HepG2 (cell line): ENCODE results near the gene HJURP. TPM values are rescaled to one million over a fixed set of nuclear protein-coding genes. Genes with fewer than 3 reads are reported as not detected.

Experiments used
- ATAC-seq: fragments of 200-7000 bp; cut with Tn5 transposase; 3 replicates; pipeline ENCODE4 v1.9.1; 2020; ENCODE audit warnings: mild to moderate bottlenecking, moderate library complexity
- BruUV-seq: library from RNA; stranded (reverse); fragments of 400-500 nt; replicated peaks from 2 replicates; lab custom pipeline; 2021; lab: Mats Ljungman, UMichigan
- CTCF ChIA-PET: fragments of 300-600 bp; formaldehyde crosslinking; extraction: SDS; loops from one replicate; lab custom pipeline; 2021; ENCODE audit warnings: low total read pairs, inconsistent platforms, low intra/inter-chr PET ratio; lab: Yijun Ruan, JAX
- POLR2A ChIA-PET: fragments of 350-600 bp; sonication (Branson Sonifier 250); formaldehyde crosslinking; loops from one replicate; lab custom pipeline; 2020; ENCODE audit warnings: antibody characterized with exemption, inconsistent platforms; lab: Yijun Ruan, JAX
- DNase-seq: peaks from one replicate; pipeline ENCODE4 v3.0.0-alpha.2; 2015; ENCODE audit warnings: low spot score
- FAIRE-seq: peaks from 3 replicates; lab custom pipeline; 2011; peaks lifted over from hg19 to GRCh38; lab: Jason Lieb, UNC
- H2AFZ ChIP-seq: one replicate; pipeline ENCODE4 v1.6.1; 2011; ENCODE audit warnings: low read length, inconsistent platforms
- H3K27ac ChIP-seq: fragments of 300-600 bp; 3 replicates; pipeline ENCODE4 v1.8.0; 2011; ENCODE audit warnings: mixed run types, mild to moderate bottlenecking, mixed read lengths, low read length, inconsistent platforms; ENCODE audit not compliant: insufficient read depth; ENCODE audit errors: extremely low read length
- H3K27me3 ChIP-seq, 2 experiments: fragments of 200-600 bp in 1 of 2; 2 replicates in 1 of 2; 3 replicates in 1 of 2; pipeline versions ENCODE4 v1.6.0 to v1.8.0; 2011; ENCODE audit warnings: low read length in 2 of 2, mild to moderate bottlenecking in 2 of 2, moderate library complexity in 2 of 2, inconsistent platforms in 1 of 2; ENCODE audit not compliant: insufficient read depth in 2 of 2, control insufficient read depth in 1 of 2
- H3K36me3 ChIP-seq, 2 experiments: fragments of 200-600 bp in 1 of 2; replicated peaks in 1 of 2; 2 replicates in 1 of 2; 3 replicates in 1 of 2; pipeline versions ENCODE4 v1.5.1 to v1.8.0; 2011; ENCODE audit warnings: low read length in 2 of 2, inconsistent platforms in 1 of 2; ENCODE audit not compliant: insufficient read depth in 2 of 2, control insufficient read depth in 1 of 2
- H3K4me1 ChIP-seq: 2 replicates; pipeline ENCODE4 v1.5.1; 2012; ENCODE audit warnings: low read length, inconsistent platforms; ENCODE audit not compliant: insufficient read depth
- H3K4me2 ChIP-seq: 2 replicates; pipeline ENCODE4 v1.6.0; 2011; ENCODE audit warnings: low read depth, low read length, inconsistent platforms
- H3K4me3 ChIP-seq, 3 experiments: fragments of 200-600 bp in 1 of 3; sonication (generic), shearing (Covaris generic) in 1 of 3; replicated peaks in 1 of 3; 2 replicates each; pipeline ENCODE4 v1.5.1; 2011 to 2016; ENCODE audit warnings: low read length in 3 of 3, inconsistent platforms in 2 of 3, low read depth in 2 of 3, mild to moderate bottlenecking in 2 of 3, control low read depth in 1 of 3, mixed read lengths in 1 of 3; ENCODE audit not compliant: insufficient read depth in 1 of 3
- H3K79me2 ChIP-seq: one replicate; pipeline ENCODE4 v1.6.1; 2011; ENCODE audit warnings: low read length, inconsistent platforms; ENCODE audit not compliant: insufficient read depth
- H3K9ac ChIP-seq: 2 replicates; pipeline ENCODE4 v1.6.0; 2011; ENCODE audit warnings: mild to moderate bottlenecking, low read depth, low read length, inconsistent platforms; ENCODE audit not compliant: insufficient read depth
- H3K9me3 ChIP-seq: 2 replicates; pipeline ENCODE4 v1.5.1; 2012; ENCODE audit warnings: mild to moderate bottlenecking, low read length
- H4K20me1 ChIP-seq: 2 replicates; pipeline ENCODE4 v1.6.0; 2011; ENCODE audit warnings: inconsistent platforms, mild to moderate bottlenecking, low read length, moderate library complexity; ENCODE audit not compliant: insufficient read depth
- EEA1 ChIP-seq: sonication (generic); formaldehyde crosslinking; IDR thresholded peaks from 2 replicates; pipeline ENCODE4 v1.5.1; 2020; ENCODE audit warnings: mild to moderate bottlenecking, missing genetic modification reagents, borderline replicate concordance
- MAFG ChIP-seq: sonication (generic); formaldehyde crosslinking; IDR thresholded peaks from 2 replicates; pipeline ENCODE4 v1.5.1; 2020; ENCODE audit warnings: mild to moderate bottlenecking, missing genetic modification reagents
- MEIS1 ChIP-seq: sonication (generic); formaldehyde crosslinking; IDR thresholded peaks from 2 replicates; pipeline ENCODE4 v1.9.0; 2021; ENCODE audit warnings: mild to moderate bottlenecking, missing genetic modification reagents, moderate library complexity, borderline replicate concordance
- MTA1 ChIP-seq: sonication (generic); formaldehyde crosslinking; IDR thresholded peaks from 2 replicates; pipeline ENCODE4 v1.4.0; 2020; ENCODE audit warnings: missing genetic modification reagents, mild to moderate bottlenecking, borderline replicate concordance
- NR2C2 ChIP-seq: sonication (generic); formaldehyde crosslinking; IDR thresholded peaks from 2 replicates; pipeline ENCODE4 v1.4.0; 2020; ENCODE audit warnings: missing genetic modification reagents, mild to moderate bottlenecking, moderate library complexity, borderline replicate concordance
- RARA ChIP-seq: IDR thresholded peaks from 2 replicates; pipeline ENCODE4 v1.6.1; 2016; ENCODE audit warnings: missing genetic modification reagents, missing compliant biosample characterization
- ZBTB39 ChIP-seq: sonication (generic); formaldehyde crosslinking; IDR thresholded peaks from 2 replicates; pipeline ENCODE4 v1.5.0; 2020; ENCODE audit warnings: missing genetic modification reagents
- ZBTB46 ChIP-seq: sonication (generic); formaldehyde crosslinking; IDR thresholded peaks from 2 replicates; pipeline ENCODE4 v1.4.0; 2020; ENCODE audit warnings: mild to moderate bottlenecking, missing genetic modification reagents, borderline replicate concordance
- ZNF275 ChIP-seq: sonication (generic); formaldehyde crosslinking; IDR thresholded peaks from 2 replicates; pipeline ENCODE4 v1.8.0; 2022; ENCODE audit warnings: missing genetic modification reagents, mild to moderate bottlenecking, inconsistent platforms, borderline replicate concordance
- ZNF362 ChIP-seq: sonication (generic); formaldehyde crosslinking; IDR thresholded peaks from 2 replicates; pipeline ENCODE4 v1.4.0; 2020; ENCODE audit warnings: missing genetic modification reagents, mild to moderate bottlenecking, borderline replicate concordance
- ZNF704 ChIP-seq: sonication (generic); formaldehyde crosslinking; IDR thresholded peaks from 2 replicates; pipeline ENCODE4 v1.8.1; 2023; ENCODE audit warnings: mild to moderate bottlenecking, inconsistent platforms, moderate library complexity, missing genetic modification reagents, borderline replicate concordance
- ZXDC ChIP-seq: sonication (generic); formaldehyde crosslinking; IDR thresholded peaks from 2 replicates; pipeline ENCODE4 v1.5.0; 2020; ENCODE audit warnings: mild to moderate bottlenecking, missing genetic modification reagents
- WGBS: methylation state at CpG from one replicate; pipeline ENCODE4 v1.1.6; 2017; ENCODE audit warnings: low lambda C conversion rate; 5-methylcytosine and 5-hydroxymethylcytosine counted together
- in situ Hi-C: cut with HindIII; loops from 2 replicates; pipeline ENCODE4 v1.10.0; 2017; ENCODE audit warnings: low pct_unique_long_range_greater_than_20kb; ENCODE audit not compliant: extremely low pct_ligation_motif_present
- intact Hi-C: fragments of 100-400 bp; cut with micrococcal nuclease; formaldehyde crosslinking; loops from one replicate; pipeline ENCODE4 v1.10.0; 2022; ENCODE audit not compliant: unreplicated experiment
- polyA plus RNA-seq, 8 experiments: library from polyadenylated mRNA; depleted of rRNA in 3 of 8; stranded (reverse) in 7 of 8; unstranded in 1 of 8; fragments of >200 nt; fragmentation: Illumina TruSeq in 4 of 8; extraction: Trizol in 4 of 8; gene quantifications; 2 replicates each; pipeline versions ENCODE4 v1.2.1 to v1.2.3, GENCODE V29; 2011 to 2016; ENCODE audit warnings: low read depth in 4 of 8, missing spikeins in 1 of 8, mixed read lengths in 1 of 8; ENCODE audit not compliant: insufficient read depth in 1 of 8
- total RNA-seq, 5 experiments: library from RNA; depleted of rRNA; stranded (reverse); fragments of >200 nt; fragmentation: Illumina TruSeq; extraction: Trizol; gene quantifications; 2 replicates each; pipeline ENCODE4 v1.2.3, GENCODE V29; 2016; ENCODE audit warnings: low read depth in 1 of 5

HJURP gene
- total and polyA plus RNA-seq, 2 of the 13 experiments (the other 11 are each of a cell fraction or from before 2014, with no cell fraction given): 36.3 to 43.9 TPM

GRCh38 chr2:233853883-233854240 lies 473 bp downstream of the HJURP start:
- Histone ChIP-seq H3K36me3 (peaks cover 14 to 34% of the 10 kb centered on the region in 2 experiments), H3K9ac (peak overlapping the region; percentile 94), H4K20me1 (peaks cover 7% of the 10 kb centered on the region; the same call in 1 of the 2 replicates), H3K79me2 (peaks cover 39% of the 10 kb centered on the region), H3K27ac (peak overlapping the region; percentile 83), H3K27me3 (peaks cover 2 to 3% of the 10 kb centered on the region in 2 experiments; a peak in 1 of 5 replicates), H2AFZ (no peak overlapping the region), H3K9me3 (no peaks in the 10 kb centered on the region), H3K4me1 (peaks cover 48% of the 10 kb centered on the region), H3K4me3 (peak overlapping the region; percentile 95 to 100 (median 98)), H3K4me2 (peak overlapping the region; percentile 92)
- ATAC-seq: peak; percentile 5
- POLR2A ChIA-PET: no interaction called here
- FAIRE-seq: no peak
- no TSS peak for BruUV-seq
- in situ Hi-C loops: no loop called here
- DNase-seq: no peak
- CTCF ChIA-PET: no interaction called here
- WGBS: under 1% methylated on average over 19 of the region's 25 CpGs
- intact Hi-C loops: no loop called here
- TF ChIP-seq ZNF362 (0 out of 2 replicates have a peak, but pooled peaks have one; percentile 4), ZBTB39 (CRISPR knock-in tag) (0 out of 2 replicates have a peak, but pooled peaks have one; percentile 2), MEIS1 (CRISPR knock-in tag) (no peak; the same call in 1 of the 2 replicates), MTA1 (0 out of 2 replicates have a peak, but pooled peaks have one; percentile 26), MAFG (CRISPR knock-in tag) (no peak), ZXDC (CRISPR knock-in tag) (0 out of 2 replicates have a peak, but pooled peaks have one; percentile 34), ZNF275 (no peak), ZNF704 (CRISPR knock-in tag) (0 out of 2 replicates have a peak, but pooled peaks have one; percentile 0), NR2C2 (CRISPR knock-in tag) (peak; percentile 16; the same call in 1 of the 2 replicates), RARA (CRISPR knock-in tag) (no peak), ZBTB46 (CRISPR knock-in tag) (0 out of 2 replicates have a peak, but pooled peaks have one; percentile 53), EEA1 (0 out of 2 replicates have a peak, but pooled peaks have one; percentile 24)
